ENCODE data around the gene TLR1. TPM values are rescaled to one million over a fixed set of nuclear protein-coding genes. Genes with fewer than 3 reads are reported as not detected.

The TLR1 gene
- total RNA-seq = 39.6 and 43.0 TPM in 2 replicates

GRCh38 chr4:38804654-38805295 is at the start of gene TLR1:
TLR1 (minus strand) TSS chr4:38804791; CDS start chr4:38798831, 5,960 bp downstream.
- Mint-ChIP-seq H3K4me3 (peak within 1 kb of the TSS; percentile 86), H3K4me1 (peaks cover 68% of the 10 kb centered on the region), H3K27me3 (no peaks in the 10 kb centered on the region), H3K27ac (peak within 1 kb of the TSS; percentile 93), H3K36me3 (ENCODE audit: low read depth) (peaks cover 47% of the 10 kb centered on the region), H3K9me3 (peaks cover 12% of the 10 kb centered on the region)
- DNase-seq (no peak), ATAC-seq (ENCODE audit: low read depth) (peak; percentile 45)
- ChIA-PET POLR2A (interaction anchor here (0.6 to 5.1 kb wide), 15 partner anchors 10 to 239 kb away, joined by 3 to 140 read pairs (median 16); partner anchors contain the start of genes TLR10 and TLR6), CTCF (interaction anchor here (0.6 to 4.8 kb wide), 18 partner anchors 10 to 626 kb away, joined by 3 to 84 read pairs (median 4); partner anchors contain the start of genes TLR10 and TLR6)
- TF ChIP-seq CTCF (IDR thresholded peaks at IDR 0.05) = peak; percentile 54
- intact Hi-C loops (cut with micrococcal nuclease) = loop anchor here (1.0 to 10.0 kb wide), 12 partner anchors 8 to 1390 kb away; partner anchors contain the start of genes KLF3, RHOH, TLR10 and TLR6

GRCh38 chr4:38846015-38846414 is 41.4 kb upstream of the TLR1 start:
- peaks cover 11% of the 10 kb centered on the region for H3K9me3 Mint-ChIP-seq
- peak overlapping the region; percentile 32 for H3K27ac Mint-ChIP-seq
- intact Hi-C loops (cut with micrococcal nuclease) = no loop called here
- H3K36me3 Mint-ChIP-seq (ENCODE audit: low read depth) = peaks cover 73% of the 10 kb centered on the region
- H3K4me1 Mint-ChIP-seq = peaks cover 40% of the 10 kb centered on the region
- no peak for DNase-seq
- H3K27me3 Mint-ChIP-seq = no peaks in the 10 kb centered on the region
- ATAC-seq (ENCODE audit: low read depth) = no peak
- POLR2A ChIA-PET = interaction anchor here (1.4 kb wide), 1 partner anchor 10 kb away, joined by 7 read pairs; no protein-coding TSS in a partner anchor
- no peak overlapping the region for H3K4me3 Mint-ChIP-seq
- CTCF ChIA-PET = no interaction called here
- no peak for TF ChIP-seq CTCF (IDR thresholded peaks at IDR 0.05)

GRCh38 chr4:38842994-38843393 is 38.4 kb upstream of the TLR1 start:
- no peak for ATAC-seq (ENCODE audit: low read depth)
- H3K36me3 Mint-ChIP-seq (ENCODE audit: low read depth) = peaks cover 70% of the 10 kb centered on the region
- intact Hi-C loops (cut with micrococcal nuclease) = no loop called here
- H3K9me3 Mint-ChIP-seq = peaks cover 5% of the 10 kb centered on the region
- no peak for DNase-seq
- TF ChIP-seq CTCF (IDR thresholded peaks at IDR 0.05) = no peak
- no peak overlapping the region for H3K4me3 Mint-ChIP-seq
- CTCF ChIA-PET = no interaction called here
- H3K27ac Mint-ChIP-seq = peak overlapping the region; percentile 30
- no peaks in the 10 kb centered on the region for H3K27me3 Mint-ChIP-seq
- H3K4me1 Mint-ChIP-seq = peaks cover 46% of the 10 kb centered on the region
- POLR2A ChIA-PET = interaction anchor here (0.7 kb wide), 1 partner anchor 1094 kb away, joined by 3 read pairs; no protein-coding TSS in a partner anchor

GRCh38 chr4:38837849-38838248 is 33.3 kb upstream of the TLR1 start:
- no peak for DNase-seq
- Mint-ChIP-seq H3K27me3 (no peaks in the 10 kb centered on the region), H3K9me3 (peaks cover 26% of the 10 kb centered on the region), H3K4me3 (peak overlapping the region; percentile 21), H3K4me1 (peaks cover 46% of the 10 kb centered on the region), H3K27ac (peak overlapping the region; percentile 60), H3K36me3 (ENCODE audit: low read depth) (peaks cover 78% of the 10 kb centered on the region)
- peak; percentile 40 for ATAC-seq (ENCODE audit: low read depth)
- ChIA-PET POLR2A (interaction anchor here (0.8 kb wide), 1 partner anchor 23 kb away, joined by 3 read pairs; no protein-coding TSS in a partner anchor), CTCF (no interaction called here)
- TF ChIP-seq CTCF (IDR thresholded peaks at IDR 0.05) = no peak
- intact Hi-C loops (cut with micrococcal nuclease) = loop anchor here (1.0 to 2.0 kb wide), 3 partner anchors 17 to 33 kb away; partner anchors contain the start of gene TLR6

GRCh38 chr4:38837334-38837733 is 32.7 kb upstream of the TLR1 start:
- no peak for ATAC-seq (ENCODE audit: low read depth)
- peaks cover 49% of the 10 kb centered on the region for H3K4me1 Mint-ChIP-seq
- H3K9me3 Mint-ChIP-seq = peaks cover 26% of the 10 kb centered on the region
- H3K36me3 Mint-ChIP-seq (ENCODE audit: low read depth) = peaks cover 76% of the 10 kb centered on the region
- H3K27ac Mint-ChIP-seq = peak overlapping the region; percentile 60
- DNase-seq = no peak
- no peaks in the 10 kb centered on the region for H3K27me3 Mint-ChIP-seq
- no peak for TF ChIP-seq CTCF (IDR thresholded peaks at IDR 0.05)
- peak overlapping the region; percentile 21 for H3K4me3 Mint-ChIP-seq
- CTCF ChIA-PET = interaction anchor here (1.1 kb wide), 1 partner anchor 24 kb away, joined by 3 read pairs; no protein-coding TSS in a partner anchor
- intact Hi-C loops (cut with micrococcal nuclease) = loop anchor here (1.0 kb wide), 1 partner anchor 32 kb away; no protein-coding TSS in a partner anchor
- POLR2A ChIA-PET = no interaction called here

All from activated B cell treated with CpG ODN at 0.5 μM for 24 hours (primary cell).